GM12878 (cell line): ENCODE data around the gene C1orf210. TPM values are rescaled to one million over a fixed set of nuclear protein-coding genes. Genes with fewer than 3 reads are reported as not detected.

Experiments
- ATAC-seq: fragments of 200-7000 bp; cut with Tn5 transposase; 3 replicates; pipeline ENCODE4 v1.9.1; 2020; ENCODE audit warnings: mild to moderate bottlenecking, moderate library complexity
- BruUV-seq: library from RNA; stranded (reverse); fragments of 400-500 nt; replicated peaks from 2 replicates; lab custom pipeline; 2021; lab: Mats Ljungman, UMichigan
- CTCF ChIA-PET: fragments of 300-600 bp; sonication (Branson Sonifier 250); formaldehyde crosslinking; extraction: SDS; loops from one replicate; lab custom pipeline; 2021; ENCODE audit warnings: inconsistent platforms; lab: Yijun Ruan, JAX
- POLR2A ChIA-PET: fragments of 350-600 bp; formaldehyde crosslinking; extraction: SDS; loops from one replicate; lab custom pipeline; 2021; ENCODE audit warnings: inconsistent platforms; lab: Charles Lee
- RAD21 ChIA-PET: fragments of 300-600 bp; sonication (Branson Sonifier 250); formaldehyde crosslinking; loops from one replicate; lab custom pipeline; 2023; ENCODE audit warnings: antibody characterized with exemption; ENCODE audit not compliant: unreplicated experiment; lab: Charles Lee
- SMC1A ChIA-PET: fragments of 300-600 bp; sonication (Branson Sonifier 250); formaldehyde crosslinking; loops from one replicate; lab custom pipeline; 2023; ENCODE audit not compliant: unreplicated experiment, uncharacterized antibody; lab: Charles Lee
- DNase-seq: peaks from one replicate; pipeline ENCODE4 v3.0.0-alpha.2; 2011; ENCODE audit warnings: low read depth, low spot score
- FAIRE-seq: peaks from 3 replicates; lab custom pipeline; 2011; peaks lifted over from hg19 to GRCh38; lab: Jason Lieb, UNC
- H2AFZ ChIP-seq: 2 replicates; pipeline ENCODE4 v1.6.0; 2011; ENCODE audit warnings: low read depth, low read length, control low read depth; ENCODE audit not compliant: control insufficient read depth
- H3K27ac ChIP-seq: 2 replicates; pipeline ENCODE4 v1.5.1; 2011; ENCODE audit warnings: control low read depth; ENCODE audit not compliant: control insufficient read depth, insufficient read depth
- H3K27me3 ChIP-seq, 2 experiments: replicated peaks in 1 of 2; 2 replicates each; pipeline versions ENCODE4 v1.6.0 to v1.6.1; 2011; ENCODE audit warnings: low read length in 1 of 2; ENCODE audit not compliant: control insufficient read depth in 2 of 2, insufficient read depth in 2 of 2
- H3K36me3 ChIP-seq, 2 experiments: 2 replicates each; pipeline ENCODE4 v1.5.1; 2011; ENCODE audit warnings: low read length in 1 of 2; ENCODE audit not compliant: control insufficient read depth in 2 of 2, insufficient read depth in 2 of 2
- H3K4me1 ChIP-seq: 2 replicates; pipeline ENCODE4 v1.6.1; 2011; ENCODE audit warnings: mild to moderate bottlenecking, low read length, moderate library complexity, mixed read lengths; ENCODE audit not compliant: control insufficient read depth, insufficient read depth
- H3K4me2 ChIP-seq: 2 replicates; pipeline ENCODE4 v1.6.0; 2011; ENCODE audit warnings: control low read depth; ENCODE audit not compliant: control insufficient read depth, insufficient read depth
- H3K4me3 ChIP-seq: fragments of 200-600 bp; sonication (generic); 2 replicates; pipeline ENCODE4 v1.5.1; 2016
- H3K79me2 ChIP-seq: 2 replicates; pipeline ENCODE4 v1.6.0; 2011; ENCODE audit warnings: low read length; ENCODE audit not compliant: control insufficient read depth, insufficient read depth
- H3K9ac ChIP-seq: 2 replicates; pipeline ENCODE4 v1.8.0; 2011; ENCODE audit warnings: low read length, control low read depth, mixed read lengths; ENCODE audit not compliant: control insufficient read depth, insufficient read depth
- H3K9me3 ChIP-seq: replicated peaks from 3 replicates; pipeline ENCODE4 v1.5.1; 2011; ENCODE audit warnings: mild to moderate bottlenecking, low read length; ENCODE audit not compliant: control insufficient read depth, insufficient read depth
- H4K20me1 ChIP-seq: 2 replicates; pipeline ENCODE4 v1.6.0; 2011; ENCODE audit not compliant: control insufficient read depth, insufficient read depth
- ASH2L ChIP-seq: fragments of 300-600, 200-600 bp; sonication (generic); IDR thresholded peaks from 2 replicates; pipeline ENCODE4 v1.6.1; 2017; ENCODE audit warnings: low read depth, mild to moderate bottlenecking, borderline replicate concordance
- CEBPB ChIP-seq, 2 experiments: fragments of 150-350 bp in 1 of 2; IDR thresholded peaks; 2 replicates each; pipeline ENCODE4 v1.6.1; 2012 to 2014; ENCODE audit warnings: low read depth in 2 of 2, low read length in 2 of 2, borderline replicate concordance in 1 of 2, inconsistent platforms in 1 of 2
- CHD1 ChIP-seq: IDR thresholded peaks from 2 replicates; pipeline ENCODE4 v1.6.1; 2012; ENCODE audit warnings: low read depth, low read length, improper control_type of control experiment
- HDAC6 ChIP-seq: fragments of 200-600 bp; sonication (generic); IDR thresholded peaks from one replicate; pipeline ENCODE4 v1.8.0; 2017; ENCODE audit warnings: antibody characterized with exemption; ENCODE audit not compliant: unreplicated experiment
- LARP7 ChIP-seq: fragments of 450-650 bp; IDR thresholded peaks from 2 replicates; pipeline ENCODE4 v1.6.1; 2017; ENCODE audit warnings: mild to moderate bottlenecking
- NFXL1 ChIP-seq: fragments of 450-650 bp; IDR thresholded peaks from 2 replicates; pipeline ENCODE4 v1.6.1; 2017; ENCODE audit warnings: antibody characterized with exemption, mild to moderate bottlenecking, borderline replicate concordance
- NRF1 ChIP-seq: conservative IDR thresholded peaks from 2 replicates; pipeline ENCODE4 v1.6.1; 2011; ENCODE audit warnings: mild to moderate bottlenecking, low read depth, low read length, improper control_type of control experiment
- RCOR1 ChIP-seq: conservative IDR thresholded peaks from 2 replicates; pipeline ENCODE4 v1.6.1; 2012; ENCODE audit warnings: low read depth, low read length, improper control_type of control experiment
- SMC3 ChIP-seq: IDR thresholded peaks from 2 replicates; pipeline ENCODE4 v1.6.1; 2011; ENCODE audit warnings: low read length, improper control_type of control experiment, borderline replicate concordance
- SUZ12 ChIP-seq: fragments of 200-600 bp; sonication (generic); IDR thresholded peaks from one replicate; pipeline ENCODE4 v1.6.1; 2018; ENCODE audit warnings: antibody characterized with exemption, mild to moderate bottlenecking; ENCODE audit not compliant: unreplicated experiment
- WGBS: methylation state at CpG from one replicate; pipeline ENCODE4 v1.1.6; 2016; ENCODE audit warnings: low lambda C conversion rate; ENCODE audit not compliant: insufficient replicate concordance, insufficient coverage; ENCODE audit errors: missing lambda C conversion rate; 5-methylcytosine and 5-hydroxymethylcytosine counted together
- in situ Hi-C: fragments of 300-500 bp; cut with MboI; formaldehyde crosslinking; loops from 9 replicates; pipeline ENCODE4 v1.14.3; 2018; ENCODE audit warnings: mixed read lengths
- intact Hi-C: fragments of 100-400 bp; cut with micrococcal nuclease; formaldehyde crosslinking; loops from one replicate; pipeline ENCODE4 v1.14.2; 2022; ENCODE audit not compliant: unreplicated experiment
- polyA plus RNA-seq, 11 experiments: library from polyadenylated mRNA; depleted of rRNA in 4 of 11; unstranded in 6 of 11; stranded (reverse) in 5 of 11; fragments of >200 nt; fragmentation: Nextera tagmentation in 4 of 11; fragmentation: Illumina TruSeq in 1 of 11; extraction: Ambion mirVana in 4 of 11; extraction: Trizol in 1 of 11; gene quantifications; 1 replicate in 1 of 11; 2 replicates in 10 of 11; pipeline versions ENCODE4 v1.2.1 to v1.2.3, GENCODE V29; 2011 to 2016; ENCODE audit warnings: inconsistent platforms in 2 of 11, missing spikeins in 2 of 11, low read depth in 1 of 11
- total RNA-seq, 4 experiments: library from RNA; depleted of rRNA in 3 of 4; stranded (reverse); fragments of >200 nt in 3 of 4; fragmentation: Illumina TruSeq in 1 of 4; extraction: Trizol in 1 of 4; gene quantifications; 2 replicates each; pipeline versions ENCODE4 v1.2.1 to v1.2.3, GENCODE V29; 2013 to 2021
- TF ChIP-seq, protein P1 (sequence below): fragments of 450-650 bp; IDR thresholded peaks from 2 replicates; pipeline ENCODE4 v1.6.1; 2017; ENCODE audit warnings: mild to moderate bottlenecking

C1orf210 gene
- total and polyA plus RNA-seq, 10 of the 15 experiments (the other 5 are each of a cell fraction or from before 2014, with no cell fraction given) = 0.07 TPM; not detected in 9

- no peak for TF ChIP-seq ASH2L
Observed at GRCh38 chr1:43296207-43296606, 10.8 kb upstream of the C1orf210 start (continued).

- CTCF ChIA-PET = interaction anchor here (0.7 to 4.3 kb wide), 5 partner anchors 9 to 63 kb away, joined by 3 to 19 read pairs (median 5); partner anchors contain the start of gene C1orf210
- FAIRE-seq = no peak
- Histone ChIP-seq H3K27ac (no peak overlapping the region), H3K36me3 (no peaks in the 10 kb centered on the region), H3K9me3 (no peaks in the 10 kb centered on the region), H3K4me2 (no peak overlapping the region), H4K20me1 (no peaks in the 10 kb centered on the region), H3K27me3 (no peaks in the 10 kb centered on the region), H3K4me1 (peaks cover 13% of the 10 kb centered on the region), H3K4me3 (no peak overlapping the region), H2AFZ (no peak overlapping the region), H3K9ac (no peak overlapping the region), H3K79me2 (no peaks in the 10 kb centered on the region)
- intact Hi-C loops = loop anchor here (2.0 to 5.0 kb wide), 2 partner anchors 56 to 73 kb away; partner anchors contain the start of gene ELOVL1
- no peak for ATAC-seq
- in situ Hi-C loops = no loop called here
- TF ChIP-seq RCOR1 (no peak), SMC3 (no peak), CEBPB (IDR thresholded peaks at IDR 0.05; ENCODE audit: borderline replicate concordance in 1 of 2, low read depth in 2 of 2, low read length in 2 of 2) (no peak), HDAC6 (no peak), NFXL1 (no peak), NRF1 (no peak), LARP7 (no peak), CHD1 (no peak), SUZ12 (no peak)
- TF ChIP-seq, protein P1, sequence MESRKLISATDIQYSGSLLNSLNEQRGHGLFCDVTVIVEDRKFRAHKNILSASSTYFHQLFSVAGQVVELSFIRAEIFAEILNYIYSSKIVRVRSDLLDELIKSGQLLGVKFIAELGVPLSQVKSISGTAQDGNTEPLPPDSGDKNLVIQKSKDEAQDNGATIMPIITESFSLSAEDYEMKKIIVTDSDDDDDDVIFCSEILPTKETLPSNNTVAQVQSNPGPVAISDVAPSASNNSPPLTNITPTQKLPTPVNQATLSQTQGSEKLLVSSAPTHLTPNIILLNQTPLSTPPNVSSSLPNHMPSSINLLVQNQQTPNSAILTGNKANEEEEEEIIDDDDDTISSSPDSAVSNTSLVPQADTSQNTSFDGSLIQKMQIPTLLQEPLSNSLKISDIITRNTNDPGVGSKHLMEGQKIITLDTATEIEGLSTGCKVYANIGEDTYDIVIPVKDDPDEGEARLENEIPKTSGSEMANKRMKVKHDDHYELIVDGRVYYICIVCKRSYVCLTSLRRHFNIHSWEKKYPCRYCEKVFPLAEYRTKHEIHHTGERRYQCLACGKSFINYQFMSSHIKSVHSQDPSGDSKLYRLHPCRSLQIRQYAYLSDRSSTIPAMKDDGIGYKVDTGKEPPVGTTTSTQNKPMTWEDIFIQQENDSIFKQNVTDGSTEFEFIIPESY = no peak
- DNase-seq = no peak
- RAD21 ChIA-PET = interaction anchor here (0.9 to 4.7 kb wide), 14 partner anchors 10 to 160 kb away, joined by 3 to 30 read pairs (median 4); partner anchors contain the start of genes CDC20, ELOVL1 and HYI
- SMC1A ChIA-PET = interaction anchor here (1.1 to 5.9 kb wide), 8 partner anchors 14 to 74 kb away, joined by 3 to 40 read pairs (median 4); partner anchors contain the start of genes CDC20 and ELOVL1
- POLR2A ChIA-PET = interaction anchor here (0.6 to 3.0 kb wide), 6 partner anchors 9 to 355 kb away, joined by 3 to 11 read pairs (median 3); partner anchors contain the start of genes C1orf210 and KDM4A
- WGBS = 89% methylated on average over 8 of the region's 8 CpGs
- no TSS peak for BruUV-seq
Observed at GRCh38 chr1:43294761-43295160, 9.4 kb upstream of the C1orf210 start.
